ENCODE results near the gene NDUFS6. TPM values are rescaled to one million over a fixed set of nuclear protein-coding genes. Genes with fewer than 3 reads are reported as not detected.
"Not testable (repeated sequence)": the region's sequence is repeated elsewhere in the genome, so short reads cannot be mapped to it uniquely, and the experiment has no call there.

NDUFS6 gene
- polyA plus RNA-seq, 4 donors = 35.4 to 64.5 (median 54.7) TPM

- DNase-seq (ENCODE audit: low read depth in 4 of 4, low spot score in 3 of 4) = no peak
Observed at GRCh38 chr5:1810581-1811101, 9.4 kb downstream of the NDUFS6 start.

- DNase-seq (ENCODE audit: low read depth in 4 of 4, low spot score in 3 of 4) = no peak
Observed at GRCh38 chr5:1814183-1815020, 13.2 kb downstream of the NDUFS6 start.

- no peak for DNase-seq (ENCODE audit: low read depth in 4 of 4, low spot score in 3 of 4)
Observed at GRCh38 chr5:1815071-1815786, 14.0 kb downstream of the NDUFS6 start.

GRCh38 chr5:1815881-1816292 is 14.7 kb downstream of the NDUFS6 start:
- DNase-seq (ENCODE audit: low read depth in 4 of 4, low spot score in 3 of 4) = no peak

- not testable (repeated sequence) for DNase-seq (ENCODE audit: low read depth in 4 of 4, low spot score in 3 of 4)
Observed at GRCh38 chr5:1816495-1817089, 15.4 kb downstream of the NDUFS6 start.

- no peak for DNase-seq (ENCODE audit: low read depth in 4 of 4, low spot score in 3 of 4)
Observed at GRCh38 chr5:1817261-1818043, 16.2 kb downstream of the NDUFS6 start.

- DNase-seq (ENCODE audit: low read depth in 4 of 4, low spot score in 3 of 4) = no peak
Observed at GRCh38 chr5:1818784-1819183, 17.6 kb downstream of the NDUFS6 start.

- DNase-seq (ENCODE audit: low read depth in 4 of 4, low spot score in 3 of 4) = no peak
Observed at GRCh38 chr5:1819458-1819857, 18.3 kb downstream of the NDUFS6 start.

GRCh38 chr5:1820381-1820780 is 19.2 kb downstream of the NDUFS6 start:
- no peak for DNase-seq (ENCODE audit: low read depth in 4 of 4, low spot score in 3 of 4)

- DNase-seq (ENCODE audit: low read depth in 4 of 4, low spot score in 3 of 4) = no peak
Observed at GRCh38 chr5:1820926-1821325, 19.7 kb downstream of the NDUFS6 start.

- DNase-seq (ENCODE audit: low read depth in 4 of 4, low spot score in 3 of 4) = no peak
Observed at GRCh38 chr5:1821862-1822261, 20.7 kb downstream of the NDUFS6 start.

GRCh38 chr5:1823381-1824034 is 22.3 kb downstream of the NDUFS6 start:
- no peak for DNase-seq (ENCODE audit: low read depth in 4 of 4, low spot score in 3 of 4)

- DNase-seq (ENCODE audit: low read depth in 4 of 4, low spot score in 3 of 4) = no peak
Observed at GRCh38 chr5:1824109-1824821, 23.1 kb downstream of the NDUFS6 start.

- no peak for DNase-seq (ENCODE audit: low read depth in 4 of 4, low spot score in 3 of 4)
Observed at GRCh38 chr5:1824903-1825841, 24.0 kb downstream of the NDUFS6 start.

- DNase-seq (ENCODE audit: low read depth in 4 of 4, low spot score in 3 of 4) = no peak
Observed at GRCh38 chr5:1826235-1826980, 25.2 kb downstream of the NDUFS6 start.

GRCh38 chr5:1827025-1827885 is 26.0 kb downstream of the NDUFS6 start:
- DNase-seq (ENCODE audit: low read depth in 4 of 4, low spot score in 3 of 4) = no peak
